GM23338 (cell line): ENCODE results near the gene ELAVL2. TPM values are rescaled to one million over a fixed set of nuclear protein-coding genes. Genes with fewer than 3 reads are reported as not detected.

ENCODE experiments used
- ATAC-seq: fragments of 200-7000 bp; cut with Tn5 transposase; 3 replicates; pipeline ENCODE4 v1.9.1; 2020
- DNase-seq: peaks from one replicate; pipeline ENCODE4 v3.0.0-alpha.2; 2015; ENCODE audit warnings: low spot score
- H2AFZ ChIP-seq: fragments of 200-600 bp; sonication (generic); 2 replicates; pipeline ENCODE4 v1.8.0; 2016; ENCODE audit warnings: antibody characterized with exemption, mild to moderate bottlenecking, moderate library complexity
- H3F3A ChIP-seq: fragments of 200-600 bp; sonication (generic); replicated peaks from 2 replicates; pipeline ENCODE4 v1.8.0; 2017; ENCODE audit warnings: antibody characterized with exemption, mixed run types, low read depth
- H3K27ac ChIP-seq: fragments of 200-600 bp; sonication (generic); 2 replicates; pipeline ENCODE4 v1.6.1; 2016; ENCODE audit warnings: low read depth
- H3K27me3 ChIP-seq: fragments of 200-600 bp; sonication (generic); 2 replicates; pipeline ENCODE4 v1.8.0; 2016; ENCODE audit warnings: mild to moderate bottlenecking, mixed run types, moderate library complexity; ENCODE audit not compliant: insufficient read depth
- H3K36me3 ChIP-seq: fragments of 200-600 bp; sonication (generic); 2 replicates; pipeline ENCODE4 v1.8.0; 2016; ENCODE audit warnings: mild to moderate bottlenecking; ENCODE audit not compliant: insufficient read depth
- H3K4me1 ChIP-seq: fragments of 200-600 bp; sonication (generic); 2 replicates; pipeline ENCODE4 v1.8.0; 2016; ENCODE audit warnings: mild to moderate bottlenecking, moderate library complexity; ENCODE audit not compliant: insufficient read depth
- H3K4me2 ChIP-seq: fragments of 200-600 bp; sonication (generic); 2 replicates; pipeline ENCODE4 v1.7.1; 2017; ENCODE audit warnings: mixed run types
- H3K4me3 ChIP-seq: fragments of 200-600 bp; sonication (generic); 2 replicates; pipeline ENCODE4 v1.6.1; 2016; ENCODE audit warnings: mixed run types
- H3K79me2 ChIP-seq: fragments of 200-600 bp; sonication (generic); replicated peaks from 2 replicates; pipeline ENCODE4 v1.8.0; 2017; ENCODE audit warnings: mild to moderate bottlenecking; ENCODE audit not compliant: insufficient read depth
- H3K9me2 ChIP-seq: fragments of 200-600 bp; sonication (generic); 2 replicates; pipeline ENCODE4 v1.8.0; 2017; ENCODE audit not compliant: insufficient read depth
- H4K20me1 ChIP-seq: fragments of 200-600 bp; sonication (generic); replicated peaks from 2 replicates; pipeline ENCODE4 v1.8.0; 2017; ENCODE audit warnings: mild to moderate bottlenecking; ENCODE audit not compliant: insufficient read depth
- H3K27ac Mint-ChIP-seq: 2 replicates; pipeline ENCODE4 v1.8.0; 2020; ENCODE audit warnings: inconsistent platforms, mild to moderate bottlenecking, moderate library complexity, mixed read lengths
- H3K27me3 Mint-ChIP-seq: 3 replicates; pipeline ENCODE4 v1.8.0; 2022; ENCODE audit warnings: low read depth, mild to moderate bottlenecking, moderate library complexity, mixed read lengths, inconsistent platforms; ENCODE audit not compliant: insufficient read depth, poor library complexity
- H3K36me3 Mint-ChIP-seq: 3 replicates; pipeline ENCODE4 v1.8.0; 2021; ENCODE audit warnings: low read depth, mild to moderate bottlenecking, inconsistent platforms, moderate library complexity, mixed read lengths
- H3K4me1 Mint-ChIP-seq: 3 replicates; pipeline ENCODE4 v1.8.0; 2020; ENCODE audit warnings: mild to moderate bottlenecking, inconsistent platforms, mixed read lengths
- H3K4me3 Mint-ChIP-seq: 3 replicates; pipeline ENCODE4 v1.8.0; 2021; ENCODE audit warnings: moderate library complexity, mild to moderate bottlenecking, inconsistent platforms, mixed read lengths
- H3K9me3 Mint-ChIP-seq: 3 replicates; pipeline ENCODE4 v1.8.0; 2020; ENCODE audit warnings: moderate library complexity, mild to moderate bottlenecking, inconsistent platforms, mixed read lengths
- CREB1 ChIP-seq: fragments of 250-450 bp; sonication (Bioruptor Pico); IDR thresholded peaks from 2 replicates; pipeline ENCODE4 v1.5.0; 2020; ENCODE audit warnings: low read depth, mild to moderate bottlenecking, moderate library complexity
- CTCF ChIP-seq, 2 experiments: fragments of 200-600 bp in 1 of 2; sonication (generic) in 1 of 2; conservative IDR thresholded peaks; 2 replicates each; pipeline versions ENCODE4 v1.5.1 to v1.6.1; 2016 to 2017; ENCODE audit warnings: antibody characterized with exemption in 2 of 2, low read depth in 2 of 2, mild to moderate bottlenecking in 2 of 2, moderate library complexity in 1 of 2
- ETS1 ChIP-seq: IDR thresholded peaks from 2 replicates; pipeline ENCODE4 v1.6.1; 2016; ENCODE audit warnings: antibody characterized with exemption
- EZH2 ChIP-seq: fragments of 200-600 bp; sonication (generic); IDR thresholded peaks from one replicate; pipeline ENCODE4 v1.8.0; 2017; ENCODE audit warnings: antibody characterized with exemption, mild to moderate bottlenecking, low read depth; ENCODE audit not compliant: unreplicated experiment
- EZH2phosphoT487 ChIP-seq: fragments of 200-600 bp; sonication (generic); IDR thresholded peaks from one replicate; pipeline ENCODE4 v1.8.1; 2018; ENCODE audit warnings: antibody characterized with exemption; ENCODE audit not compliant: unreplicated experiment
- JUNB ChIP-seq: IDR thresholded peaks from one replicate; pipeline ENCODE4 v1.6.1; 2016; ENCODE audit warnings: antibody characterized with exemption; ENCODE audit not compliant: unreplicated experiment
- NANOG ChIP-seq: IDR thresholded peaks from 2 replicates; pipeline ENCODE4 v1.6.1; 2016; ENCODE audit warnings: antibody characterized with exemption, borderline replicate concordance
- POLR2AphosphoS5 ChIP-seq: IDR thresholded peaks from 2 replicates; pipeline ENCODE4 v1.6.1; 2016; ENCODE audit warnings: antibody characterized with exemption, low read depth
- REST ChIP-seq: IDR thresholded peaks from one replicate; pipeline ENCODE4 v1.6.1; 2018; ENCODE audit warnings: antibody characterized with exemption; ENCODE audit not compliant: unreplicated experiment
- STAT1 ChIP-seq: IDR thresholded peaks from one replicate; pipeline ENCODE4 v1.6.1; 2016; ENCODE audit warnings: antibody characterized with exemption; ENCODE audit not compliant: unreplicated experiment
- ZNF114 ChIP-seq: fragments of 250-450 bp; sonication (Bioruptor Pico); IDR thresholded peaks from 2 replicates; pipeline ENCODE4 v1.5.0; 2020; ENCODE audit warnings: mild to moderate bottlenecking, moderate library complexity
- ZNF331 ChIP-seq: fragments of 250-450 bp; sonication (Bioruptor Pico); IDR thresholded peaks from 2 replicates; pipeline ENCODE4 v1.5.0; 2020; ENCODE audit warnings: low read depth, mild to moderate bottlenecking, moderate library complexity
- ZNF462 ChIP-seq: fragments of 250-450 bp; sonication (Bioruptor Pico); IDR thresholded peaks from 2 replicates; pipeline ENCODE4 v1.5.0; 2020; ENCODE audit warnings: mild to moderate bottlenecking, moderate library complexity
- polyA plus RNA-seq: library from polyadenylated mRNA; unstranded; fragments of >200 nt; fragmentation: Nextera tagmentation; extraction: Ambion mirVana; gene quantifications from 2 replicates; pipeline ENCODE4 v1.2.1, GENCODE V29; 2016
- total RNA-seq: library from RNA; depleted of rRNA; stranded (reverse); fragments of >200 nt; shearing (Covaris generic); gene quantifications from 2 replicates; pipeline ENCODE4 v1.2.3, GENCODE V29; 2014

The ELAVL2 gene
- total and polyA plus RNA-seq, 2 experiments from 2014 or later, result 18.6 to 42.4 TPM

GRCh38 chr9:23799521-23799920, 26.5 kb downstream of the ELAVL2 start:
- H3K36me3 Mint-ChIP-seq, result no peaks in the 10 kb centered on the region
- H3K9me2 ChIP-seq, result no peaks in the 10 kb centered on the region
- no peak for ATAC-seq
- peaks cover 2% of the 10 kb centered on the region for H3K27me3 Mint-ChIP-seq
- no peaks in the 10 kb centered on the region for H3F3A ChIP-seq
- DNase-seq, result no peak
- peak overlapping the region; percentile 58 for H3K4me2 ChIP-seq
- H3K4me3 ChIP-seq, result no peak overlapping the region
- TF ChIP-seq ZNF331 (no peak), ZNF462 (no peak), CTCF (conservative IDR thresholded peaks at IDR 0.05; ENCODE audit: low read depth in 2 of 2) (no peak), EZH2phosphoT487 (no peak), CREB1 (CRISPR knock-in tag) (no peak), EZH2 (no peak), JUNB (no peak), STAT1 (no peak), ZNF114 (CRISPR knock-in tag) (no peak), REST (no peak), NANOG (no peak), POLR2AphosphoS5 (no peak), ETS1 (no peak)
- peaks cover 41% of the 10 kb centered on the region for H4K20me1 ChIP-seq
- no peaks in the 10 kb centered on the region for H3K27me3 ChIP-seq
- no peak overlapping the region for H3K4me3 Mint-ChIP-seq
- H3K27ac Mint-ChIP-seq, result no peak overlapping the region
- H2AFZ ChIP-seq, result no peak overlapping the region
- H3K27ac ChIP-seq, result no peak overlapping the region
- H3K9me3 Mint-ChIP-seq, result no peaks in the 10 kb centered on the region
- H3K36me3 ChIP-seq, result no peaks in the 10 kb centered on the region
- H3K4me1 Mint-ChIP-seq, result peaks cover 85% of the 10 kb centered on the region
- H3K4me1 ChIP-seq, result peaks cover 88% of the 10 kb centered on the region
- H3K79me2 ChIP-seq, result peaks cover 100% of the 10 kb centered on the region
